BE2C (cell line): ENCODE measurements around the gene AKR1C2. TPM values are rescaled to one million over a fixed set of nuclear protein-coding genes. Genes with fewer than 3 reads are reported as not detected.
"Not testable (repeated sequence)": the region's sequence is repeated elsewhere in the genome, so short reads cannot be mapped to it uniquely, and the experiment has no call there.

Experiments
- DNase-seq: peaks from one replicate; pipeline ENCODE4 v3.0.0-alpha.2; 2020
- H3K27me3 ChIP-seq: fragments of 250-450 bp; sonication (Bioruptor Pico); 2 replicates; pipeline ENCODE4 v1.5.1; 2020; ENCODE audit warnings: mild to moderate bottlenecking
- H3K36me3 ChIP-seq: fragments of 250-450 bp; sonication (Bioruptor Pico); 2 replicates; pipeline ENCODE4 v1.5.1; 2020; ENCODE audit warnings: mild to moderate bottlenecking
- H3K4me1 ChIP-seq: fragments of 250-450 bp; sonication (Bioruptor Pico); 2 replicates; pipeline ENCODE4 v1.5.1; 2020
- H3K4me3 ChIP-seq: 2 replicates; pipeline ENCODE4 v1.5.1; 2011; ENCODE audit warnings: low read depth, low read length
- H3K9me3 ChIP-seq: fragments of 250-450 bp; sonication (Bioruptor Pico); 2 replicates; pipeline ENCODE4 v1.5.1; 2020
- polyA plus RNA-seq: library from polyadenylated mRNA; unstranded; fragments of >200 nt; gene quantifications from one replicate; pipeline ENCODE4 v1.2.1, GENCODE V29; 2012; ENCODE audit warnings: low read depth, missing spikeins; ENCODE audit not compliant: insufficient read length, insufficient read depth
- TF ChIP-seq, protein P1 (sequence below): IDR thresholded peaks from 2 replicates; pipeline ENCODE4 v1.5.1; 2012; ENCODE audit warnings: mild to moderate bottlenecking, low read depth, low read length

The AKR1C2 gene
- polyA plus RNA-seq, result 2.3 TPM

DNA sequence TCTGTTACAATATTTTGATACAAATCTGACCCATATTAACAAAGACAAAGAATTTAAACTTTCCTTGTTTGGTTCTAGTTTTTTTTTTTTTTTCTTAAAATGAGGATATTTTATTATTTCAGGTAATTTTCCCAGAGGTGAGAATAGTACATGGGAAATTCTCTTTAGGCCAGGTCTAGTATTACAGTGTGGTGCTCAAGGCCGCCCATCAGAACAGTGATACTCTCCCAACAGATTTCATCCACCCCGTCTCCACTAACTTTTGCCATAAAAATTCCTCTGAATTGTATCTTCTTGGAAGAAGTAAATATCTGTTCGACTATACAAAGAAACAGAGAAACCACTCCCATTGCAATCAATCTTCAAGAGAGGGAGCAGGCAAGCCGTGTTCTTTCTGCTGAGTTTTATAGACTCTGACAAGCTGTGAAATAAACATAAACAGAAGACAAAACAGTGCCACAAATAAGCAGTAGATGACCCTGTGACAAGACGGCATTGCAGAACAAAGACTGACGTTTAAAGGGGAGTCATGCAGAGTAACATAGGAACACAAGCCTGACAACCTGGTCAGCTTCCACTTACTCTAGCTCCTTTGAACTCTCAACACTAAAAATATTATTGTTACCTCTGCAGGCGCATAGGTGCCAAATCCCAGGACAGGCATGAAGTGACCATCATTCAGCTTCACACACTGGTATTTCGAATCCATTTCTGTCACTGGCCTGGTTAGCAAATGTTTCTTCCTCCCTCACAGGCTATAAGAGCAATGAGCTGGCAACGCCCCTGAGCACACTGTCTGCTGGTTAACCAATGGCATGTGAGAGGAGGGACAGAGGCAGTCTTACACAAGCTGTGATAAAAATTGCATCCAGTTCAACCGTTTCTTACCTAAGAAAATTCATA is at the start of gene AKR1C2:
Gene AKR1C2, minus strand, starts transcription at position 731 of the 903 bp plus-strand sequence. Its CDS starts 22 bp downstream, at position 709.
- not testable (repeated sequence) for H3K9me3 ChIP-seq, H3K27me3 ChIP-seq, H3K4me3 ChIP-seq, H3K4me1 ChIP-seq, DNase-seq, H3K36me3 ChIP-seq

DNA sequence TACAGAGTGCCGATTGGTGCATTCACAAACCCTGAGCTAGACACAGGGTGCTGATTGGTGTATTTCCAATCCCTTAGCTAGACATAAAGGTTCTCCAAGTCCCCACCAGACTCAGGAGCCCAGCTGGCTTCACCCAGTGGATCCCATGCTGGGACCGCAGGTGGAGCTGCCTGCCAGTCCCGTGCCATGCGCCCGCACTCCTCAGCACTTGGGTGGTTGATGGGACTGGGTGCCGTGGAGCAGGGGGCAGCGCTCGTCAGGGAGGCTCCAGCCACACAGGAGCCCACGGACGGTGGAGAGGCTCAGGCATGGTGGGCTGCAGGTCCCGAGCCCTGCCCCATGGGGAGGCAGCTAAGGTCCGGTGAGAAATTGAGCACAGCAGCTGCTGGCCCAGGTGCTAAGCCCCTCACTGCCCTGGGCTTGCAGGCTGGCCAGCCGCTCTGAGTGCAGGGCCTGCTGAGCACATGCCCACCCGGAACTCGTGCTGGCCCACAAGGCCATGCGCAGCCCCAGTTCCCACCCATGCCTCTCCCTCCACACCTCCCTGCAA is 49.4 kb upstream of the AKR1C2 start:
- not testable (repeated sequence) for DNase-seq, H3K36me3 ChIP-seq

DNA sequence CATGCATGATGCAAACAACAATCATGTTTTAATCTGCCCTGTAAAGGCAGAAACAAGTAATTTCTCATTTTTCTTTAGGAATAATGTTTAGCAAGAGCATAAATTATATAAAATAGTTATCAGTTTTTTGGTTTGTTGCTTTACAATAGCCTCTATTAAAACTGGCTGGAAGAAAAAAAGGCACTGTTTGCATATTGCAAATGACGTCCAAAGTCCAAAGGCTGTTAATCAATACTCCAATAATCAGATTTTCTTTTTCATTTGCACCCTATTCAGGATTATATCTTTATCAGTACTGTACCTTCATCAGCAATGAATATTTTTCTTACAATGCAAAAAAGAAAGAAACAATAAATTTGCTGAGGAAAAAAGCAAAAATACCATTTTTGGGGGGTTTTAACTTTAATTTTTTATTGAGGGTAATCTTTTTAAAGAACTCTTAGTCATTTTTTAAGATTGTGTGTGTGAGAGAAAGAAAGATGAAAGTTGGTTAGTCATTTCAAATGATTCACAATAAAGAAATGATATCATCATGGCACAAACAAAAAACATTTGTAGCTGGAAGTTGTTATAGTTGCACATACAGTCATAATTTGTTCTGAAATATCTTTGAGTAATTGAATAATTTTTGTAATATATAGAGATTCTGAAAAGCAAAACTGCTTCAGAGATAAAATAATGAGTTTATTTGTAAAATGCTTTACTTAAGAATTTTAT is 44.4 kb upstream of the AKR1C2 start:
- Histone ChIP-seq H3K4me1 (no peaks in the 10 kb centered on the region), H3K9me3 (no peaks in the 10 kb centered on the region), H3K36me3 (no peaks in the 10 kb centered on the region), H3K4me3 (no peak overlapping the region), H3K27me3 (no peaks in the 10 kb centered on the region)
- DNase-seq, result no peak
- TF ChIP-seq, protein P1, sequence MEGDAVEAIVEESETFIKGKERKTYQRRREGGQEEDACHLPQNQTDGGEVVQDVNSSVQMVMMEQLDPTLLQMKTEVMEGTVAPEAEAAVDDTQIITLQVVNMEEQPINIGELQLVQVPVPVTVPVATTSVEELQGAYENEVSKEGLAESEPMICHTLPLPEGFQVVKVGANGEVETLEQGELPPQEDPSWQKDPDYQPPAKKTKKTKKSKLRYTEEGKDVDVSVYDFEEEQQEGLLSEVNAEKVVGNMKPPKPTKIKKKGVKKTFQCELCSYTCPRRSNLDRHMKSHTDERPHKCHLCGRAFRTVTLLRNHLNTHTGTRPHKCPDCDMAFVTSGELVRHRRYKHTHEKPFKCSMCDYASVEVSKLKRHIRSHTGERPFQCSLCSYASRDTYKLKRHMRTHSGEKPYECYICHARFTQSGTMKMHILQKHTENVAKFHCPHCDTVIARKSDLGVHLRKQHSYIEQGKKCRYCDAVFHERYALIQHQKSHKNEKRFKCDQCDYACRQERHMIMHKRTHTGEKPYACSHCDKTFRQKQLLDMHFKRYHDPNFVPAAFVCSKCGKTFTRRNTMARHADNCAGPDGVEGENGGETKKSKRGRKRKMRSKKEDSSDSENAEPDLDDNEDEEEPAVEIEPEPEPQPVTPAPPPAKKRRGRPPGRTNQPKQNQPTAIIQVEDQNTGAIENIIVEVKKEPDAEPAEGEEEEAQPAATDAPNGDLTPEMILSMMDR, result no peak

More for the DNA sequence above, 49.4 kb upstream of the AKR1C2 start:
- not testable (repeated sequence) for H3K27me3 ChIP-seq, H3K4me3 ChIP-seq, H3K4me1 ChIP-seq, H3K9me3 ChIP-seq

DNA sequence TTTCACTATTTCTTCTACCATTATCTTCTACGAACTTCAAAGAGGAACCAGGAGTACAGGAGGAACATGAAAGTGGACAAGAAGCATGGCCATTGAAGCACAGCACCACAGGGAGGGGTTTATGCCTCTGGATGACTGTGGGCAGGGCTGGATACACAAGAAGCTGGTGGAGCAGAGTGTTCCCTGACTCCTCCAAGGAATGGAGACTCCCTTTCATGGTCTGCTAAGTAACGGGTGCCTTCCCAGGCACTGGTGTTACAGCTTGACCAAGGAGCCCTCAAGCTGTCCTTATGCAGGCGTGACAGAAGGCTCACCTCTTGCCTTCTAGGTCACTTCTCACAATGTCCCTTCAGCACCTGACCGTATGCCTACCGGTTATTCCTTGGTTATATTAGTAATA is 43.4 kb upstream of the AKR1C2 start:
- H3K27me3 ChIP-seq, H3K9me3 ChIP-seq, H3K36me3 ChIP-seq, H3K4me3 ChIP-seq, H3K4me1 ChIP-seq, DNase-seq: not testable (repeated sequence)

DNA sequence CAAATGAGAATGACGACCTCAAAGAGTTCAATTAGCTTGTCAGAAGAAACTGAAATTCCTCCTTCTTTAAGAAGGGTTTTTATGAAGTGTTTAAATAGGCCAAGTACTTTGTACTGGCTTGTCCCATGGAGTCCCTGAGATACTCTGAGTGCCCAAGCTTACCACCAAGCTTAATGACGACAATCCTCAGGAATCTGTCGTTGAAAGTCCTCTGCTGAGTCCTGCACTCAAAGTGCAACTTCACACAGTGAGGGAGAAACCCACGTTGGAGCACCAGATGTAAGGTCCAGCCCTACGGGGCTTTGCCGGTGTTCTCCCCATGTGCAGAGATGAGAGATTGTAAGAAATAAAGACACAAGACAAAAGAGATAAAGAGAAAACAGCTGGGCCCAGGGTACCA is 42.8 kb upstream of the AKR1C2 start:
- DNase-seq, result no peak
- TF ChIP-seq, protein P1, result no peak
- no peaks in the 10 kb centered on the region for H3K36me3 ChIP-seq
- no peaks in the 10 kb centered on the region for H3K9me3 ChIP-seq
- H3K4me3 ChIP-seq, result no peak overlapping the region
- H3K27me3 ChIP-seq, result no peaks in the 10 kb centered on the region
- no peaks in the 10 kb centered on the region for H3K4me1 ChIP-seq

DNA sequence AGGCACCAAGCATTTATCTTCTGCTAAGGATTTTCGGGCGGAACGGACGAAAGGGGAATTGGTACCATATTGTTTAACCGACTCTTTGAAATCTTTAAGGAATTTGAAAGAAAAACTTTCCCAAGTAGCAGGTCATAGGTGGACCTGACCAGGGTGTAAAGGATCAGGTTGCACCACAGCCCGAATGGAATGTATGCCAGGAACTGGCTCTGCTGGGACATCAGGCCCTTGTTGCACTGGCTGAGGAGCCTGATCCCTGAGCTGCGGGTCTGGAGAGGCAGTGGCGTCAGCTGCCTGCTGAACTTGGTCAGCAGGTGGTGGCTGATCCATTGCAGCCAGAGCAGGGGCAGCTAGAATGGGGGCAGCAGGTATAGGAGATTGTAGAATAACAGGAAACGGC is 41.4 kb upstream of the AKR1C2 start:
- TF ChIP-seq, protein P1, result no peak
- no peak for DNase-seq
- H3K27me3 ChIP-seq, result no peaks in the 10 kb centered on the region
- H3K36me3 ChIP-seq, result no peaks in the 10 kb centered on the region
- H3K9me3 ChIP-seq, result no peaks in the 10 kb centered on the region
- H3K4me1 ChIP-seq, result no peaks in the 10 kb centered on the region
- no peak overlapping the region for H3K4me3 ChIP-seq

DNA sequence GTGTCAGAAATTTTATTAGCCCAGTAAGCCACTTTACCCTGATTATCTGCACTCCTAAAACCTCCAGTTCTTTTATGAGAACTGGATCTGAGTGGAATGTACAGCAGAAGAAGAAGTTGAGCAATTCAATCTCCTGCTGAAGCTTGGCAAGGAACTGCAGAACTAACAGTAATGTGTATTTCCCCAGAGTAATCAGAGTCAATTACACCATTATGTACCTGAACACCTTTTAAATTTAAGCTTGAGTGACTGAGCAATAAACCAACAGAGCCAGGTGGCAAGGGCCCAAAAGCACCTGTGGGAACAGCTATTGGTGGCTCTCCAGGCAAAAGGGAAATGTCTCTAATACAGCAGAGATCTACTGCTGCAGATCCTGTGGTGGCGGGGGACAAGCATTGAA is 40.1 kb upstream of the AKR1C2 start:
- no peaks in the 10 kb centered on the region for H3K9me3 ChIP-seq
- DNase-seq, result no peak
- H3K4me3 ChIP-seq, result no peak overlapping the region
- no peaks in the 10 kb centered on the region for H3K36me3 ChIP-seq
- TF ChIP-seq, protein P1, result no peak
- no peaks in the 10 kb centered on the region for H3K4me1 ChIP-seq
- H3K27me3 ChIP-seq, result no peaks in the 10 kb centered on the region
